GM23338 (cell line): ENCODE results near the gene SNX21. TPM values are rescaled to one million over a fixed set of nuclear protein-coding genes. Genes with fewer than 3 reads are reported as not detected.

Experiments
- ATAC-seq: fragments of 200-7000 bp; cut with Tn5 transposase; 3 replicates; pipeline ENCODE4 v1.9.1; 2020
- DNase-seq: peaks from one replicate; pipeline ENCODE4 v3.0.0-alpha.2; 2015; ENCODE audit warnings: low spot score
- H2AFZ ChIP-seq: fragments of 200-600 bp; sonication (generic); 2 replicates; pipeline ENCODE4 v1.8.0; 2016; ENCODE audit warnings: antibody characterized with exemption, mild to moderate bottlenecking, moderate library complexity
- H3F3A ChIP-seq: fragments of 200-600 bp; sonication (generic); replicated peaks from 2 replicates; pipeline ENCODE4 v1.8.0; 2017; ENCODE audit warnings: antibody characterized with exemption, mixed run types, low read depth
- H3K27ac ChIP-seq: fragments of 200-600 bp; sonication (generic); 2 replicates; pipeline ENCODE4 v1.6.1; 2016; ENCODE audit warnings: low read depth
- H3K27me3 ChIP-seq: fragments of 200-600 bp; sonication (generic); 2 replicates; pipeline ENCODE4 v1.8.0; 2016; ENCODE audit warnings: mild to moderate bottlenecking, mixed run types, moderate library complexity; ENCODE audit not compliant: insufficient read depth
- H3K36me3 ChIP-seq: fragments of 200-600 bp; sonication (generic); 2 replicates; pipeline ENCODE4 v1.8.0; 2016; ENCODE audit warnings: mild to moderate bottlenecking; ENCODE audit not compliant: insufficient read depth
- H3K4me1 ChIP-seq: fragments of 200-600 bp; sonication (generic); 2 replicates; pipeline ENCODE4 v1.8.0; 2016; ENCODE audit warnings: mild to moderate bottlenecking, moderate library complexity; ENCODE audit not compliant: insufficient read depth
- H3K4me2 ChIP-seq: fragments of 200-600 bp; sonication (generic); 2 replicates; pipeline ENCODE4 v1.7.1; 2017; ENCODE audit warnings: mixed run types
- H3K4me3 ChIP-seq: fragments of 200-600 bp; sonication (generic); 2 replicates; pipeline ENCODE4 v1.6.1; 2016; ENCODE audit warnings: mixed run types
- H3K79me2 ChIP-seq: fragments of 200-600 bp; sonication (generic); replicated peaks from 2 replicates; pipeline ENCODE4 v1.8.0; 2017; ENCODE audit warnings: mild to moderate bottlenecking; ENCODE audit not compliant: insufficient read depth
- H3K9me2 ChIP-seq: fragments of 200-600 bp; sonication (generic); 2 replicates; pipeline ENCODE4 v1.8.0; 2017; ENCODE audit not compliant: insufficient read depth
- H4K20me1 ChIP-seq: fragments of 200-600 bp; sonication (generic); replicated peaks from 2 replicates; pipeline ENCODE4 v1.8.0; 2017; ENCODE audit warnings: mild to moderate bottlenecking; ENCODE audit not compliant: insufficient read depth
- H3K27ac Mint-ChIP-seq: 2 replicates; pipeline ENCODE4 v1.8.0; 2020; ENCODE audit warnings: inconsistent platforms, mild to moderate bottlenecking, moderate library complexity, mixed read lengths
- H3K27me3 Mint-ChIP-seq: 3 replicates; pipeline ENCODE4 v1.8.0; 2022; ENCODE audit warnings: low read depth, mild to moderate bottlenecking, moderate library complexity, mixed read lengths, inconsistent platforms; ENCODE audit not compliant: insufficient read depth, poor library complexity
- H3K36me3 Mint-ChIP-seq: 3 replicates; pipeline ENCODE4 v1.8.0; 2021; ENCODE audit warnings: low read depth, mild to moderate bottlenecking, inconsistent platforms, moderate library complexity, mixed read lengths
- H3K4me1 Mint-ChIP-seq: 3 replicates; pipeline ENCODE4 v1.8.0; 2020; ENCODE audit warnings: mild to moderate bottlenecking, inconsistent platforms, mixed read lengths
- H3K4me3 Mint-ChIP-seq: 3 replicates; pipeline ENCODE4 v1.8.0; 2021; ENCODE audit warnings: moderate library complexity, mild to moderate bottlenecking, inconsistent platforms, mixed read lengths
- H3K9me3 Mint-ChIP-seq: 3 replicates; pipeline ENCODE4 v1.8.0; 2020; ENCODE audit warnings: moderate library complexity, mild to moderate bottlenecking, inconsistent platforms, mixed read lengths
- ETS1 ChIP-seq: IDR thresholded peaks from 2 replicates; pipeline ENCODE4 v1.6.1; 2016; ENCODE audit warnings: antibody characterized with exemption
- NANOG ChIP-seq: IDR thresholded peaks from 2 replicates; pipeline ENCODE4 v1.6.1; 2016; ENCODE audit warnings: antibody characterized with exemption, borderline replicate concordance
- REST ChIP-seq: IDR thresholded peaks from one replicate; pipeline ENCODE4 v1.6.1; 2018; ENCODE audit warnings: antibody characterized with exemption; ENCODE audit not compliant: unreplicated experiment
- ZNF331 ChIP-seq: fragments of 250-450 bp; sonication (Bioruptor Pico); IDR thresholded peaks from 2 replicates; pipeline ENCODE4 v1.5.0; 2020; ENCODE audit warnings: low read depth, mild to moderate bottlenecking, moderate library complexity
- ZNF462 ChIP-seq: fragments of 250-450 bp; sonication (Bioruptor Pico); IDR thresholded peaks from 2 replicates; pipeline ENCODE4 v1.5.0; 2020; ENCODE audit warnings: mild to moderate bottlenecking, moderate library complexity
- polyA plus RNA-seq: library from polyadenylated mRNA; unstranded; fragments of >200 nt; fragmentation: Nextera tagmentation; extraction: Ambion mirVana; gene quantifications from 2 replicates; pipeline ENCODE4 v1.2.1, GENCODE V29; 2016
- total RNA-seq: library from RNA; depleted of rRNA; stranded (reverse); fragments of >200 nt; shearing (Covaris generic); gene quantifications from 2 replicates; pipeline ENCODE4 v1.2.3, GENCODE V29; 2014

Gene SNX21
- total and polyA plus RNA-seq, 2 experiments from 2014 or later: 13.3 to 31.5 TPM

- TF ChIP-seq ZNF462 (CRISPR knock-in tag) (no peak), NANOG (no peak), ETS1 (no peak)
Observed at GRCh38 chr20:45880988-45881788, 47.6 kb downstream of the SNX21 start, which contains the start of gene ZSWIM1 (continued).

GRCh38 chr20:45882469-45883099 lies 49.0 kb downstream of the SNX21 start:
- no peaks in the 10 kb centered on the region for H3K9me2 ChIP-seq
- peak overlapping the region; percentile 66 for H3K4me3 Mint-ChIP-seq
- peaks cover 14% of the 10 kb centered on the region for H3K79me2 ChIP-seq
- H3K36me3 Mint-ChIP-seq: peaks cover 22% of the 10 kb centered on the region
- no peaks in the 10 kb centered on the region for H3K4me1 ChIP-seq
- H3K27me3 ChIP-seq: no peaks in the 10 kb centered on the region
- H3K36me3 ChIP-seq: peaks cover 1% of the 10 kb centered on the region; the same call in 1 of the 2 replicates
- no peak overlapping the region for H3K4me2 ChIP-seq
- H2AFZ ChIP-seq: no peak overlapping the region
- H3K4me3 ChIP-seq: no peak overlapping the region
- ATAC-seq (no peak), DNase-seq (no peak)
- no peaks in the 10 kb centered on the region for H3K9me3 Mint-ChIP-seq
- no peak overlapping the region for H3K27ac ChIP-seq
- H3K4me1 Mint-ChIP-seq: peaks cover 8% of the 10 kb centered on the region
- H4K20me1 ChIP-seq: peaks cover 11% of the 10 kb centered on the region
- H3K27ac Mint-ChIP-seq: no peak overlapping the region
- H3F3A ChIP-seq: no peaks in the 10 kb centered on the region
- peaks cover 6% of the 10 kb centered on the region for H3K27me3 Mint-ChIP-seq
- TF ChIP-seq NANOG (no peak), ETS1 (no peak), REST (no peak), ZNF331 (CRISPR knock-in tag) (no peak)
